ENCODE data around the gene GLP2R. TPM values are rescaled to one million over a fixed set of nuclear protein-coding genes. Genes with fewer than 3 reads are reported as not detected.

GLP2R gene
- total RNA-seq, 1 donor from 2014 or later = not detected

DNA sequence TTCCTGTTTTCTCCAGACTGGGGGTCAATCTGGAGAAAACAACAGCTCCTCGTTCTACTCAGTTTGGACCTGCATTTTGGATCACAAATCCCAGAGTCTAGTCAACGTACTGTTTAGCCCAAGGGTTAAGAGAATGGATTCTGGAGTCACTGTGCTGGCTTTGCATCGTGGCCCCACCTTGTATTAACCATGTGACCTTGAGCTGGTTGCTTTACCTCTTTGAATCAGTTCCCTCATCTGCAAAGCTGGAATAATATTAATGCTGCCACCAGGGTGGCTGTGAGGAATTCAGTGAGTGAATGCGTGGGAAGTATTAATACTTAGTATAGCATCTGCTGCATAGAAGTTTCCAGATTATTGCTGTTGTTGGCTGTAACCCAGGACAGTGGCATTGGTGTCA is 23.0 kb upstream of the GLP2R start:
- no peaks in the 10 kb centered on the region for H3K9me3 Mint-ChIP-seq
- no peak for DNase-seq
- no peaks in the 10 kb centered on the region for H3K36me3 Mint-ChIP-seq (ENCODE audit: low read depth)
- H3K27ac Mint-ChIP-seq = no peak overlapping the region
- H3K27me3 Mint-ChIP-seq = no peaks in the 10 kb centered on the region
- intact Hi-C loops (cut with micrococcal nuclease) = no loop called here
- H3K4me3 Mint-ChIP-seq = no peak overlapping the region
- H3K4me1 Mint-ChIP-seq = no peaks in the 10 kb centered on the region

DNA sequence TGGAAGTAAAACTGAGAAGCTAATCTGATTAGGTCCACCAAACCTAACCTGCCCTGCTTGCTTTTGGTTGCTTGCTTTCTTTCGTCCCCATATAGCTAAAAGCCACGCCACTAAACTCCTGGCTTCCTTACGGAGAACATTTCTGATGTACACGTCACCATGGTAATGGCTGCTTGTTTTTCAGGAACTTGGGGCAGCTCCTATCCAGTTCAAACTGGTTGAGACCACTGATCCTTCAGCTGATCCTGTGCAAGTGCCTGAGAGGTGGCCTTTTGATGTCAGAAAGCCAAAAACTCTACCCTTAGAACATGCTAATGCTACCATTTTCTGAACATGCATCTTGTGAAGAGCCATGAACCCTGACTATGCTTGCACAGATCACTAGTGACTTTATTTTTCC is 20.0 kb upstream of the GLP2R start:
- Mint-ChIP-seq H3K27me3 (no peaks in the 10 kb centered on the region), H3K9me3 (no peaks in the 10 kb centered on the region), H3K4me1 (no peaks in the 10 kb centered on the region), H3K4me3 (no peak overlapping the region), H3K27ac (no peak overlapping the region), H3K36me3 (ENCODE audit: low read depth) (no peaks in the 10 kb centered on the region)
- intact Hi-C loops (cut with micrococcal nuclease) = no loop called here
- no peak for DNase-seq

DNA sequence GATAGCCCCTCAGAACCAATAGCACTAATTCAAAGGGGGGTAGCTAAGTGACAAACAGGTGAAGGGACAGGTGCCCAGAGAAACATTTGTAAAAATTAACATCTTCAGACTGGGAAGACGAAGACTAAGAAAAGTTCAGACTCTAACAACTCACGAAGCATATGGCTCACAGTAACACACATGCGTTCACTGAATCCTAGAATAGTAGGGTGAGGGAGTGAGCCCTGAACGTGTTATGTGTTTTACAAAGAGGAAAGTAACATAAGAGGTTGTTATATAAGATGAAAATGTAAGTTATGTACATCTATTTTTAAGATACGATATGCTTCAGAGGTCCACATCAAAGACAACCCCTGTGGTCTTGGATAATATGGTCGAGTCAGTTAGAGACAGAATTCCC is 19.0 kb upstream of the GLP2R start:
- no peak overlapping the region for H3K4me3 Mint-ChIP-seq

DNA sequence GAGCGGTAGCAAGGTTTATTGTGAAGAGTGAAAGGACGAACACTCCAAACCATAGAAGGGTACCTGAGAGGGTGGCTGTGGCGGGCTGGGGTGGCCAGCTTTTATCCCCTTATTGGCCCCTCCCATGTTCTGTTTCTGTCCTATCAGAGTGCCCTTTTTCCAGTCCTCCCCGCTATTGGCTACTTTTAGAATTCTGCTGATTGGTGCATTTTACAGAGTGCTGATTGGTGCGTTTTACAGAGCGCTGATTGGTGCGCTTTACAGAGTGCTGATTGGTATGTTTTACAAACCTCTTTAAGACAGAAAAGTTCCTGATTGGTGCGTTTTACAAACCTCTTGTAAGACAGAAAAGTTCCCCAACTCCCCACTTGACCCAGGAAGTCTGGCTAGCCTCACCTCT is 16.3 kb upstream of the GLP2R start:
- Mint-ChIP-seq H3K4me1 (no peaks in the 10 kb centered on the region), H3K27ac (no peak overlapping the region), H3K27me3 (no peaks in the 10 kb centered on the region), H3K4me3 (no peak overlapping the region), H3K36me3 (ENCODE audit: low read depth) (no peaks in the 10 kb centered on the region), H3K9me3 (no peaks in the 10 kb centered on the region)
- no peak for DNase-seq
- intact Hi-C loops (cut with micrococcal nuclease) = no loop called here

More for the DNA sequence above, 19.0 kb upstream of the GLP2R start:
- DNase-seq = no peak
- Mint-ChIP-seq H3K9me3 (no peaks in the 10 kb centered on the region), H3K4me1 (no peaks in the 10 kb centered on the region), H3K27ac (no peak overlapping the region), H3K27me3 (no peaks in the 10 kb centered on the region), H3K36me3 (ENCODE audit: low read depth) (no peaks in the 10 kb centered on the region)
- intact Hi-C loops (cut with micrococcal nuclease) = no loop called here

DNA sequence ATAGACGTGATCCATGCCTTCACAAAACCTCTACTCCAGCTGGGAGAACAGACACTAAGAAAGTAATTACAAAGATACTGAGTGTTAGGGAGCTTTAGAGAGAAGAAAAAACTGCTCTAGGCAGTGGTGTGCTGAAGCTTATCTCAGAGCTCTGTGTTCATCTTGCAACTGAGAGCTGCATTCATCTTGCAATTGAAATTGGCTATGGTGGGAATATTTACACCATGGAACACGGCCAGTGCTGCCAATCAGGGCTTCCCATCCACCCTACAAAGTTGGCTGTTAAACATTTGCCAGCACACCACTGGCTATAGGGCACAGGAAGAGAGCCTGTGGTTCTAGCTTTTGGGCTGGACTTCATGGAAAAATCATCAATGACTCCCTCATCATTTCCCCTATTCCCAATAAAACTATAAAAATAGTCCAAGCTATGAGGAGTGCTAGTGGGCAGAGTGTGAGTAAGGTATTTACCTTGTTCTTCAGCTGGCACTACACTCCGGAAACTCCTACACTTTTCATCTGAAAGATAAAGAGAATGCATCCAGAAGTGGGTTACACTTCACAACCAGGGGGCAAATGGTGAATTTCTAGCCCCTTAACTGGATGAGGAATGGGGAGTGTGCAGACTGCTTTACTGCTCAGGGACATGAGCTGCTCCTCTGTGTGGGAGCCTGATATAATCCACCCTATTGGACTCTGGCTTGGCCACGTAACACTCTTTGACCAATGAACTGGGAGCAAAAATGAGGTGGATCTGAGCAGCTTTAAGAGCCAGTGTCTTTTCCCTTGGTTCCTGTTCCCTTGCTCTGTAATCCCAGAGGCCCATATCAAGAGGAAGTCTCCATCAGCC is 15.4 kb upstream of the GLP2R start:
- Mint-ChIP-seq H3K4me1 (no peaks in the 10 kb centered on the region), H3K4me3 (no peak overlapping the region), H3K27me3 (no peaks in the 10 kb centered on the region), H3K36me3 (ENCODE audit: low read depth) (no peaks in the 10 kb centered on the region), H3K27ac (no peak overlapping the region), H3K9me3 (no peaks in the 10 kb centered on the region)
- DNase-seq = no peak
- intact Hi-C loops (cut with micrococcal nuclease) = no loop called here

DNA sequence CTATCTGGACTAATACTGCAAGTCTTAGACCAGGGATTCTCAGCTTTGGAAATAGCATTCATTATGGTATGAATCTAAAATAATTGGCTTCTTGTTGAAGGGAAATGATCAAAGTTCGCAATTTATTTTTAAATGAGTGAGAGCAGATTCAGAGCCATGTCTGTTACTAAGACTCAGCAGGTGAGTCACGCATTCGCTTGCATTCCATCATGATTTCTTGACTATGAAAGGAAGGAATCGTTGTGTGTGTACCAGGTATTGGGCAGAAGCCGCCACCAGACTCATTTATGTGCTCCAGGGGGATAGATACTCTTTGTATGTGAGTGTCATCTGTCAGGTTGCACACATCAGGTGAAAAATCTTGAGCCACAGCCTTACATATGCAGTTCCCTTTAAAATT is 14.6 kb upstream of the GLP2R start:
- no peak overlapping the region for H3K4me3 Mint-ChIP-seq
- no peak for DNase-seq
- intact Hi-C loops (cut with micrococcal nuclease) = no loop called here
- no peak overlapping the region for H3K27ac Mint-ChIP-seq
- no peaks in the 10 kb centered on the region for H3K27me3 Mint-ChIP-seq
- H3K36me3 Mint-ChIP-seq (ENCODE audit: low read depth) = no peaks in the 10 kb centered on the region
- H3K4me1 Mint-ChIP-seq = no peaks in the 10 kb centered on the region
- no peaks in the 10 kb centered on the region for H3K9me3 Mint-ChIP-seq

DNA sequence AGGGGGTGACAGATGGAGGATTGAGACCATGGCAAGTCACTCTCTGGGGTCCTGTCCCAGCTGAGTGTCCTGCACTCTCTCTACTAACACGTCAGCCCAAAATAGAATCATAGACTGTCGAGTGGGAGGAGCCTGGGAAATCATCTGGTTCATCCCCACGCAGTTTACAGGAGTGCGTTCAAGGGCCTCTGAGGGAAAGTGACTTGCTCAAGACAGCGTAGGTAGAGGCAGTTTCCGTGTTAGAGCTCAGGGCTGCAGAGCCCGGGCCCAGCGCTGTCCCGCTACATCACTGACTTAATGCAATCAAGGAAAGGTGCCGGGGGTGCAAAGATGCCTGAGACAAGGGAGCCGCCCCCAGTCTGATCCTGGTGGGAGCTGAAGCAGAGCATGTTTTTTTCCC is 14.2 kb upstream of the GLP2R start:
- Mint-ChIP-seq H3K27ac (no peak overlapping the region), H3K4me3 (no peak overlapping the region), H3K4me1 (no peaks in the 10 kb centered on the region), H3K27me3 (no peaks in the 10 kb centered on the region), H3K36me3 (ENCODE audit: low read depth) (no peaks in the 10 kb centered on the region), H3K9me3 (no peaks in the 10 kb centered on the region)
- intact Hi-C loops (cut with micrococcal nuclease) = no loop called here
- DNase-seq = no peak

DNA sequence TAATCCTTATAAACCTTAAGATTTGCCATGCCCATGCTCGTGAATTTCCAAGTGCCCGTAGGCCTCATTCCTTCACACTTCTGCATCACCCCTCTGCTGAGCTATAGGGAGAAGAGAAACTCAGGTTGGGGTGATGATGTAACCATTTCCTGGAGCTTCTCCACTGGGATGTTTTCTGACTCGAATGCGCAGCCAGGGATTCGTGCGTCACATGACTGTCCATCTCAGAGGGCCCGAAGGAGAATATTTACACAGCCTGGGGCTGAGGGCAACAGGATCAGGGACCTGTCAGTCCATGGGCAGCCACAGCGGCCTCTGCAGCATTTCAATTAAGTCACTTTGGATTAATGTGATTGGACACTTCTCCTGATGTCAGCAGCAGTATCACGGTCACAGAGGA is 12.6 kb upstream of the GLP2R start:
- intact Hi-C loops (cut with micrococcal nuclease) = no loop called here
- Mint-ChIP-seq H3K27me3 (no peaks in the 10 kb centered on the region), H3K9me3 (no peaks in the 10 kb centered on the region), H3K27ac (no peak overlapping the region), H3K4me1 (no peaks in the 10 kb centered on the region), H3K4me3 (no peak overlapping the region), H3K36me3 (ENCODE audit: low read depth) (no peaks in the 10 kb centered on the region)
- DNase-seq = no peak

DNA sequence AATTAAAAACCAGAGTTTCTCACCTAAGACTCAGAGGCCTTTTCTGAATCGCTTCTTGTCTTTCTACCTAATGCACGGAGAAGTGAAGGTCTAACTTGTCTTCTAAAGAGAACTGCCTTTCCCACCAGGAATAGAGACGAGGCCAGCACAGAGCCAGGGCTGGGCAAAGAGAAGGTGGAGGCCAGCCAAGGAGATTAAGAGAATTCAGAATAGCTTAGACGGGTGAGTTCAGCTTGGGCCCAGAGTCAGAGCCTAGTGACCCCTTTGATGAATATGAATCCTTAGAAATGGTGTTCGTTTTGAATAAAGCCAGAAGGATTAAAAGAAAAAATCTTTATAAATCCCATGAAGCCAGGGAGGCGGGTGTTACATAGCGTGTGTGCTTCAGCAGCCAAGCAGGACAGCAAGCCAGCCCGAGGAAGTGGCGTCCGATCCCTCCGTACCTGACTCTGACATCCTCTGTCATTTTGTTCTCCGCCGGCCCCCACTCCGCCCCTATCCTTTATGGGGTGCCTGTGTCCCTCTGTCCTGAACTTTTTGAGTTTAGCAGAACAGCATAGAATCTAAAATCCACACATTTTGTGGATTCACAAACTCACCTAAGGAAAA is 11.3 kb upstream of the GLP2R start:
- no peaks in the 10 kb centered on the region for H3K9me3 Mint-ChIP-seq
- intact Hi-C loops (cut with micrococcal nuclease) = no loop called here
- no peak overlapping the region for H3K27ac Mint-ChIP-seq
- no peak for DNase-seq
- no peaks in the 10 kb centered on the region for H3K4me1 Mint-ChIP-seq
- H3K36me3 Mint-ChIP-seq (ENCODE audit: low read depth) = no peaks in the 10 kb centered on the region
- H3K27me3 Mint-ChIP-seq = no peaks in the 10 kb centered on the region
- H3K4me3 Mint-ChIP-seq = no peak overlapping the region

DNA sequence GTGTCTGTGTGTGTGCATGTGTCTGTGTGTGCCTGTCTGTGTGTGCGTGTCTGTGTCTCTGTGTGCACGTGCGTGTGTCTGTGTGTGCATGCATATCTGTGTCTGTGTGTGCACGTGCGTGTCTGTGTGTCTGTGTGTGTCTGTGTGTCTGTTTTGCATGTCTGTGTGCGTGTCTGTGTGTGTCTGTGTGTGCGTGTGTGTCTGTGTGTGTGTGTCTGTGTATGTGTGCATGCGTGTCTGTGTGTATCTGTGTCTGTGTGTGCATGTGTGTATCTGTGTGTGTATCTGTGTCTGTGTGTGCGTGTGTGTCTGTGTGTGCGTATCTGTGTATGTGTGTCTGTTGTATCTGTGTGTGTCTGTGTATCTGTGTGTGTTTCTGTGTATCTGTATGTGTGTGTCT is 9.3 kb upstream of the GLP2R start:
- intact Hi-C loops (cut with micrococcal nuclease) = no loop called here
- Mint-ChIP-seq H3K9me3 (no peaks in the 10 kb centered on the region), H3K36me3 (ENCODE audit: low read depth) (no peaks in the 10 kb centered on the region), H3K4me3 (no peak overlapping the region), H3K27me3 (no peaks in the 10 kb centered on the region), H3K4me1 (no peaks in the 10 kb centered on the region), H3K27ac (no peak overlapping the region)
- DNase-seq = no peak

DNA sequence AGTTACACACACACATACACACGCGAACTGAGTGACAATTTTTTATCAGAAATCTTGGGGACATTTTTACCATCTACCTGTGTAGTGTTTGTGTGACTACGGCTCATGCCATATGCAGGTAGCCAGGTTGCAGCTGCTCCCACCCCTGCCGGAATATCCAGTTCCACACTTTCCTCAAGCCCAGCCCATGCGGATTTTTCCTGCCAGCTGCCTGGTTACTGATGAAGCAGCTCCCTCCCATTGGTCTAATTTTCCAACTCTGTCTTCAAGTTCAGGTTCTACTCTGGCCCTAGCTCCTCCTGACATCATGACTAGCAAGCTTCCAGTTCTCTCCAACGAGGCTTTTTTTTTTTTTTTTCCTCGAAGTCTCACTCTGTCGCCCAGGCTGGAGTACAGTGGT is 8.6 kb upstream of the GLP2R start:
- H3K4me1 Mint-ChIP-seq = no peaks in the 10 kb centered on the region
- no peaks in the 10 kb centered on the region for H3K36me3 Mint-ChIP-seq (ENCODE audit: low read depth)
- no peaks in the 10 kb centered on the region for H3K27me3 Mint-ChIP-seq
- H3K27ac Mint-ChIP-seq = no peak overlapping the region
- DNase-seq = no peak
- H3K4me3 Mint-ChIP-seq = no peak overlapping the region
- H3K9me3 Mint-ChIP-seq = no peaks in the 10 kb centered on the region
- intact Hi-C loops (cut with micrococcal nuclease) = no loop called here

DNA sequence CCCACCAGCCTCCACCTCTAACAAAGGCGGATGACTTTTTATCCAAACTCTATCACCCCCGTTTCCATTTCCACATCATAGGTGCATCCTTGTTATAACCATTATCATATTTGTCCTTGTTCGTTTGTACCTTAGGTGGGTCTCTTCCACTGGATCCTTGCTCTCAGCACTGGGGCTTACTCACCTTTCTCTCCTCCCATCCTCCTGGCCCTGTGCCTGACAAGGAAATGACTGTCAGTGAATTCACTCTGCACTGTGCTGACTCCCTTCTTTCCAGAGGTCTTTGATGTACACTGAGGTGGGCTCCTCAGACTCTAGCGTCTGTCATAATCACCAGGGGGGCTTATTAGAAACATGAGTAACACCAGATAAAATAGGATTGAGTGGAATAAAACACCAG is 7.0 kb upstream of the GLP2R start:
- Mint-ChIP-seq H3K27ac (no peak overlapping the region), H3K9me3 (no peaks in the 10 kb centered on the region), H3K4me3 (no peak overlapping the region), H3K36me3 (ENCODE audit: low read depth) (no peaks in the 10 kb centered on the region), H3K27me3 (no peaks in the 10 kb centered on the region), H3K4me1 (no peaks in the 10 kb centered on the region)
- intact Hi-C loops (cut with micrococcal nuclease) = no loop called here
- DNase-seq = no peak

DNA sequence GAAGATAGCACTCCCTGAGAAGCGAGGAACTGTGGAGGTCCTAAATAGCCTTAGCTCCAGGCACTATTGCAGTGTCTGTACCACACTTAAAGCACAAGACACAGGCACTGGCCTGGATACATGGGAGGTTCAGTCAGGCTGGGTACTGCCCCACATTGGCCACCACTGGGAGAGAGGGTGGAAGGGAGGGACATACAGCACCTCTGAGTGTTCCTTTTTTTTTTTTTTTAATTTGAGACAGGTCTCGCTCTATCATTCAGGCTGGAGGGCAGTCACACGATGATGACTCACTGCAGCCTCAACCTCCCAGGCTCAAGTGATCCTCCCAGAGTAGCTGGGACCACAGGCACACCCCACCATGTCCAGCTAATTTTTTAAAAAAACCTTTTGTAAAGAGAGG is 5.3 kb upstream of the GLP2R start:
- no peaks in the 10 kb centered on the region for H3K4me1 Mint-ChIP-seq
- H3K27me3 Mint-ChIP-seq = no peaks in the 10 kb centered on the region
- no peak overlapping the region for H3K27ac Mint-ChIP-seq
- H3K4me3 Mint-ChIP-seq = no peak overlapping the region
- H3K9me3 Mint-ChIP-seq = no peaks in the 10 kb centered on the region
- no peaks in the 10 kb centered on the region for H3K36me3 Mint-ChIP-seq (ENCODE audit: low read depth)
- intact Hi-C loops (cut with micrococcal nuclease) = no loop called here
- DNase-seq = no peak

DNA sequence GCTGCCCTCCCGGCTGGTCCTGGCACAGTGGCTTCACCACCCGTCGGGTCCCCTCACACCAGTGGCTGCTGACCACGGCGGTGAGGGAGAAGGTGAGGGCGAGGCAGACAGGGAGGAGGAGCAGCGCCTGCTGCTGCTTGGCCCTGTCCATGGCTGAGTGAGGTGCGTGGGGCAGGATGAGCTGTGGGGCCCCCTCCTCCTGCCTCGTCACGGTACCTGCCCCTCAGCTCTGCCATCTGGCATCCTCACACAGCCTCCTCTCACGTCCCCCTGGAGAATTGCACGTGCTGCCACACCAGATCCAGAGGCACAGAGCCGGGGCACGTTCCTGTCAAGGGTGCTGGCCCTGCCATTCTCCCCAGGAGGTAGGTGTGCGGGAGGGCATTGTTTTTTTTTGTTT is 3.8 kb upstream of the GLP2R start, which contains the start of gene GSG1L2:
Gene GSG1L2 (minus strand): TSS at position 159 of the 400 bp plus-strand sequence. CDS start 8 bp downstream, at position 151.
- Mint-ChIP-seq H3K9me3 (no peaks in the 10 kb centered on the region), H3K36me3 (ENCODE audit: low read depth) (no peaks in the 10 kb centered on the region), H3K4me3 (no peak within 1 kb of the TSS), H3K27ac (no peak within 1 kb of the TSS), H3K27me3 (no peaks in the 10 kb centered on the region), H3K4me1 (no peaks in the 10 kb centered on the region)
- intact Hi-C loops (cut with micrococcal nuclease) = no loop called here
- no peak for DNase-seq

DNA sequence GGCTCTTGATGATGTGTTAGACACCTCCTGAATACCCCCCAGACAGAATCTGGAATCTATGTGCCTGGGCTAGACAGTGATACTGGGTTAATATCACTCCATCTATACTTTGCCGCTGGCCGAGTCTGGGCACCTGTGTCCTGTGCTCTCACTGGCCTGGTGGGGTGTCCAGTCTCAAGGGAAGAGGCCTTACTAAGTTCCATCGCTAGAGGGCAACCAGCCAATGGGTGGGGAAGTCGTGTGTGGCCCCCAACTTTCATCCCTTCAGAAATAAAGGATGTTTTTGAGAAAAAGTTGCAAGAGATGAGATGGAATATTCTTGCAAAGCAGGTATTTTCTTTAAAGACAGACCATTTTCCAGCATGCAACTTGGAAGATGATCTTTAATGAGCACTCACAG is 1.6 kb upstream of the GLP2R start:
- Mint-ChIP-seq H3K9me3 (no peaks in the 10 kb centered on the region), H3K27ac (no peak overlapping the region), H3K27me3 (no peaks in the 10 kb centered on the region), H3K36me3 (ENCODE audit: low read depth) (no peaks in the 10 kb centered on the region), H3K4me3 (no peak overlapping the region), H3K4me1 (no peaks in the 10 kb centered on the region)
- no peak for DNase-seq
- intact Hi-C loops (cut with micrococcal nuclease) = no loop called here

Data from activated CD4-positive, alpha-beta T cell treated with anti-CD3 and anti-CD28 coated beads, Interleukin-2, amount 10 ng/mL, durations not matched to agents 24 days and 14 days (primary cell).